Osteoblast (primary cell): ENCODE results near the gene STAT4. TPM values are rescaled to one million over a fixed set of nuclear protein-coding genes. Genes with fewer than 3 reads are reported as not detected.

Experiments
- DNase-seq: peaks from one replicate; pipeline ENCODE4 v3.0.0; 2011; ENCODE audit warnings: low spot score, mixed read lengths; ENCODE audit not compliant: insufficient read length; ENCODE audit errors: missing footprints
- H2AFZ ChIP-seq: 2 replicates; pipeline ENCODE4 v1.6.0; 2011; ENCODE audit warnings: mild to moderate bottlenecking, low read length
- H3K27ac ChIP-seq: 2 replicates; pipeline ENCODE4 v1.5.1; 2011; ENCODE audit warnings: mild to moderate bottlenecking, low read depth, low read length, moderate library complexity
- H3K27me3 ChIP-seq: 2 replicates; pipeline ENCODE4 v1.6.0; 2012; ENCODE audit warnings: mild to moderate bottlenecking, control low read depth, inconsistent platforms, low read length, moderate library complexity; ENCODE audit not compliant: insufficient read depth
- H3K36me3 ChIP-seq: 2 replicates; pipeline ENCODE4 v1.5.1; 2011; ENCODE audit warnings: mild to moderate bottlenecking, low read length, control low read depth, moderate library complexity; ENCODE audit not compliant: insufficient read depth
- H3K4me1 ChIP-seq: 2 replicates; pipeline ENCODE4 v1.5.1; 2011; ENCODE audit warnings: mild to moderate bottlenecking, low read length, control low read depth, moderate library complexity; ENCODE audit not compliant: insufficient read depth
- H3K4me2 ChIP-seq: 2 replicates; pipeline ENCODE4 v1.6.0; 2011; ENCODE audit warnings: mild to moderate bottlenecking, low read length; ENCODE audit not compliant: insufficient read depth
- H3K4me3 ChIP-seq: fragments of 200-600 bp; sonication (generic); 3 replicates; pipeline ENCODE4 v1.5.1; 2012; ENCODE audit warnings: mild to moderate bottlenecking, low read length, inconsistent platforms; ENCODE audit not compliant: insufficient read depth
- H3K79me2 ChIP-seq: 2 replicates; pipeline ENCODE4 v1.6.0; 2012; ENCODE audit warnings: mild to moderate bottlenecking, low read length, control low read depth, inconsistent platforms; ENCODE audit not compliant: insufficient read depth
- H3K9me3 ChIP-seq: 2 replicates; pipeline ENCODE4 v1.5.1; 2011; ENCODE audit warnings: low read depth, low read length, control low read depth
- H4K20me1 ChIP-seq: 2 replicates; pipeline ENCODE4 v1.6.0; 2012; ENCODE audit warnings: mild to moderate bottlenecking, low read length, control low read depth; ENCODE audit not compliant: insufficient read depth
- CTCF ChIP-seq: IDR thresholded peaks from 2 replicates; pipeline ENCODE4 v1.5.1; 2011; ENCODE audit warnings: mild to moderate bottlenecking, low read depth, low read length, moderate library complexity; ENCODE audit errors: extremely low read depth
- total RNA-seq: library from RNA; depleted of rRNA; stranded (reverse); fragments of >200 nt; gene quantifications from 2 replicates; pipeline ENCODE4 v1.2.3, GENCODE V29; 2012

Gene STAT4
- total RNA-seq, 1 donor = 16.6 TPM

GRCh38 chr2:191003405-191004309 lies 147.1 kb downstream of the STAT4 start:
- H3K27ac ChIP-seq = no peak overlapping the region
- H2AFZ ChIP-seq = no peak overlapping the region
- H3K4me1 ChIP-seq = peaks cover 6% of the 10 kb centered on the region
- no peak overlapping the region for H3K4me3 ChIP-seq
- no peak for DNase-seq
- no peak for TF ChIP-seq CTCF
- no peaks in the 10 kb centered on the region for H3K27me3 ChIP-seq
- H3K79me2 ChIP-seq = peaks cover 22% of the 10 kb centered on the region
- H3K4me2 ChIP-seq = no peak overlapping the region
- peaks cover 100% of the 10 kb centered on the region for H3K36me3 ChIP-seq
- no peaks in the 10 kb centered on the region for H3K9me3 ChIP-seq
- peaks cover 13% of the 10 kb centered on the region for H4K20me1 ChIP-seq

GRCh38 chr2:191001624-191002023 lies 149.2 kb downstream of the STAT4 start:
- no peaks in the 10 kb centered on the region for H3K9me3 ChIP-seq
- H3K79me2 ChIP-seq = peaks cover 23% of the 10 kb centered on the region
- H3K27ac ChIP-seq = peak overlapping the region; percentile 0
- H3K36me3 ChIP-seq = peaks cover 100% of the 10 kb centered on the region
- H3K4me3 ChIP-seq = no peak overlapping the region
- no peak overlapping the region for H3K4me2 ChIP-seq
- peaks cover 14% of the 10 kb centered on the region for H4K20me1 ChIP-seq
- no peak for DNase-seq
- no peak for TF ChIP-seq CTCF
- H3K27me3 ChIP-seq = no peaks in the 10 kb centered on the region
- H2AFZ ChIP-seq = no peak overlapping the region
- H3K4me1 ChIP-seq = peaks cover 6% of the 10 kb centered on the region

- no peak for DNase-seq
- H3K4me1 ChIP-seq = peaks cover 6% of the 10 kb centered on the region
- peaks cover 100% of the 10 kb centered on the region for H3K36me3 ChIP-seq
Observed at GRCh38 chr2:191001032-191001431, 149.8 kb downstream of the STAT4 start.

More at GRCh38 chr2:191001032-191001431, 149.8 kb downstream of the STAT4 start:
- peaks cover 17% of the 10 kb centered on the region for H3K79me2 ChIP-seq
- H3K4me2 ChIP-seq = no peak overlapping the region
- no peaks in the 10 kb centered on the region for H3K27me3 ChIP-seq
- no peaks in the 10 kb centered on the region for H3K9me3 ChIP-seq
- no peak overlapping the region for H3K4me3 ChIP-seq
- H4K20me1 ChIP-seq = peaks cover 11% of the 10 kb centered on the region
- no peak overlapping the region for H3K27ac ChIP-seq
- TF ChIP-seq CTCF = no peak
- no peak overlapping the region for H2AFZ ChIP-seq
